GM15510 (cell line): ENCODE measurements around the gene SS18L1.

Source experiments
- POLR2A ChIP-seq: IDR thresholded peaks from 3 replicates; pipeline ENCODE4 v1.6.1; 2011; ENCODE audit warnings: borderline replicate concordance; ENCODE audit not compliant: insufficient read length; ENCODE audit errors: extremely low read depth

The SS18L1 gene

GRCh38 chr20:62212299-62212698 is 68.7 kb downstream of the SS18L1 start:
- TF ChIP-seq POLR2A: no peak

- TF ChIP-seq POLR2A: no peak
These were observed 70.5 kb downstream of the SS18L1 start for GRCh38 chr20:62214067-62214466.

GRCh38 chr20:62215020-62215990 is 71.7 kb downstream of the SS18L1 start:
- TF ChIP-seq POLR2A: no peak

- TF ChIP-seq POLR2A: no peak
These were observed 72.5 kb downstream of the SS18L1 start for GRCh38 chr20:62215991-62216635.

GRCh38 chr20:62216636-62217566 is 73.3 kb downstream of the SS18L1 start:
- TF ChIP-seq POLR2A: no peak

- no peak for TF ChIP-seq POLR2A
These were observed 74.6 kb downstream of the SS18L1 start for GRCh38 chr20:62217913-62218773.

GRCh38 chr20:62219101-62219991 is 75.8 kb downstream of the SS18L1 start:
- TF ChIP-seq POLR2A: no peak

GRCh38 chr20:62219992-62220665 is 76.6 kb downstream of the SS18L1 start, which contains the start of gene HRH3:
TSS of gene HRH3 (minus strand) at chr20:62220278. CDS start at chr20:62219970, 308 bp downstream.
- no peak for TF ChIP-seq POLR2A

- no peak for TF ChIP-seq POLR2A
These were observed 77.3 kb downstream of the SS18L1 start for GRCh38 chr20:62220666-62221568.

- TF ChIP-seq POLR2A: no peak
These were observed 78.8 kb downstream of the SS18L1 start for GRCh38 chr20:62222266-62222850.

GRCh38 chr20:62222972-62223371 is 79.4 kb downstream of the SS18L1 start:
- TF ChIP-seq POLR2A: no peak

- TF ChIP-seq POLR2A: no peak
These were observed 80.0 kb downstream of the SS18L1 start for GRCh38 chr20:62223571-62223970.
